ENCODE results near the gene ALDH16A1. TPM values are rescaled to one million over a fixed set of nuclear protein-coding genes. Genes with fewer than 3 reads are reported as not detected.
A peak's percentile ranks its signal among the peaks of the same experiment; 100 is the strongest.

Gene ALDH16A1
- total RNA-seq, 2 donors from 2014 or later: 21.8 to 29.8 TPM

DNA sequence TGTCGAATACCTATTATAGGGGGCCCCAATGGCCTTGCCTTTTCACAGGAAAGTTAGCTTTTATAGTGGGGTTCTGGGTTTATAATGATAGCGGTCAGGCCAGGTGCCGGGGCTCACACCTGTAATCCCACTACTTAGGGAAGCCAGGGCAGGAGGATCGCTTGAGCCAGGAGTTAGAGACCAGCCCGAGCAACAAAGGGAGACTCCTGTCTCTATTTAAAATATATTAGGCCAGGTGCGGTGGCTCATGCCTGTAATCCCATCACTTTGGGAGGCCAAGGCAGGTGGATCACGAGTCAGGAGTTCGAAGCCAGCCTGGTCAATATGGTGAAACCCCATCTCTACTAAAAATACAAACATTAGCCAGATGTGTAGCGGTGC lies 50.5 kb downstream of the ALDH16A1 start:
- TF ChIP-seq, protein P1, sequence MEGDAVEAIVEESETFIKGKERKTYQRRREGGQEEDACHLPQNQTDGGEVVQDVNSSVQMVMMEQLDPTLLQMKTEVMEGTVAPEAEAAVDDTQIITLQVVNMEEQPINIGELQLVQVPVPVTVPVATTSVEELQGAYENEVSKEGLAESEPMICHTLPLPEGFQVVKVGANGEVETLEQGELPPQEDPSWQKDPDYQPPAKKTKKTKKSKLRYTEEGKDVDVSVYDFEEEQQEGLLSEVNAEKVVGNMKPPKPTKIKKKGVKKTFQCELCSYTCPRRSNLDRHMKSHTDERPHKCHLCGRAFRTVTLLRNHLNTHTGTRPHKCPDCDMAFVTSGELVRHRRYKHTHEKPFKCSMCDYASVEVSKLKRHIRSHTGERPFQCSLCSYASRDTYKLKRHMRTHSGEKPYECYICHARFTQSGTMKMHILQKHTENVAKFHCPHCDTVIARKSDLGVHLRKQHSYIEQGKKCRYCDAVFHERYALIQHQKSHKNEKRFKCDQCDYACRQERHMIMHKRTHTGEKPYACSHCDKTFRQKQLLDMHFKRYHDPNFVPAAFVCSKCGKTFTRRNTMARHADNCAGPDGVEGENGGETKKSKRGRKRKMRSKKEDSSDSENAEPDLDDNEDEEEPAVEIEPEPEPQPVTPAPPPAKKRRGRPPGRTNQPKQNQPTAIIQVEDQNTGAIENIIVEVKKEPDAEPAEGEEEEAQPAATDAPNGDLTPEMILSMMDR (IDR thresholded peaks at IDR 0.05): no peak
- H3K9me3 ChIP-seq: no peaks in the 10 kb centered on the region
- H3K4me1 ChIP-seq (ENCODE audit: control insufficient read depth in 1 of 2, low read depth in 2 of 2): peaks cover 5 to 18% of the 10 kb centered on the region in 2 donors
- H3K27ac ChIP-seq: no peak overlapping the region
- ATAC-seq (ENCODE audit: insufficient number of reproducible peaks, low FRiP score, low read depth) (no peak), DNase-seq (ENCODE audit: low spot score) (no peak)
- no peaks in the 10 kb centered on the region for H3K27me3 ChIP-seq (replicated peaks; ENCODE audit: insufficient read depth)
- no peak overlapping the region for H3K4me3 ChIP-seq
- peaks cover 14% of the 10 kb centered on the region for H3K36me3 ChIP-seq

DNA sequence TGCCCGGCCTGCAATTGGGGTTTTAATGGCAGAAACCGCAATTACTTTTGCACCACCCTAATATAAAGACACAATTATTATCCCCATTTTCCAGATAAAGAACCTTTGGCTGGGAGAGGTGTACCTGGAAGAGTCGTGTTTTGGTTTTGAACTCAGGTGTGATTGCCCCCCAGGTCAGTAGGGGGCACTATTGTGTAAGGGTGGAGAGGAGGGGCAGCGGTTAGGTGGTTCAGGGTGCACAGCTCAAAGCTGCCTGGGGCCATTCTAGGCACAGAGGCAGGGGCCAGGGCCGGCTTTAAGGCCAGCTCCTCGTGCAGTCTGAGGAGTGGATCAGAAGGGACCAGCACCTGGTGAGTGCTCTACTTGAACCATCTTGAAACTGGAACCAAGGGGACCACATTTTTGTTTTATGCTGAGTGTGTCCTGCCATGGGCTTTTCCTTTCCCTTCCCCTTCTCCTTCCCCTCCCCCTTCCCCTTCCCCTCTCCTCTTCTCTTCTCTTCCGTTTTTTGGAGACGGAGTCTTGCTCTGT lies 53.6 kb downstream of the ALDH16A1 start:
- no peaks in the 10 kb centered on the region for H3K27me3 ChIP-seq (replicated peaks; ENCODE audit: insufficient read depth)
- no peak for DNase-seq (ENCODE audit: low spot score)
- no peaks in the 10 kb centered on the region for H3K9me3 ChIP-seq
- no peak for ATAC-seq (ENCODE audit: insufficient number of reproducible peaks, low FRiP score, low read depth)
- no peak overlapping the region for H3K27ac ChIP-seq
- no peak overlapping the region for H3K4me3 ChIP-seq
- H3K4me1 ChIP-seq (ENCODE audit: control insufficient read depth in 1 of 2, low read depth in 2 of 2): peaks cover 0 to under 1% of the 10 kb centered on the region in 2 donors
- no peaks in the 10 kb centered on the region for H3K36me3 ChIP-seq
- TF ChIP-seq, protein P1 (IDR thresholded peaks at IDR 0.05): peak; percentile 57

DNA sequence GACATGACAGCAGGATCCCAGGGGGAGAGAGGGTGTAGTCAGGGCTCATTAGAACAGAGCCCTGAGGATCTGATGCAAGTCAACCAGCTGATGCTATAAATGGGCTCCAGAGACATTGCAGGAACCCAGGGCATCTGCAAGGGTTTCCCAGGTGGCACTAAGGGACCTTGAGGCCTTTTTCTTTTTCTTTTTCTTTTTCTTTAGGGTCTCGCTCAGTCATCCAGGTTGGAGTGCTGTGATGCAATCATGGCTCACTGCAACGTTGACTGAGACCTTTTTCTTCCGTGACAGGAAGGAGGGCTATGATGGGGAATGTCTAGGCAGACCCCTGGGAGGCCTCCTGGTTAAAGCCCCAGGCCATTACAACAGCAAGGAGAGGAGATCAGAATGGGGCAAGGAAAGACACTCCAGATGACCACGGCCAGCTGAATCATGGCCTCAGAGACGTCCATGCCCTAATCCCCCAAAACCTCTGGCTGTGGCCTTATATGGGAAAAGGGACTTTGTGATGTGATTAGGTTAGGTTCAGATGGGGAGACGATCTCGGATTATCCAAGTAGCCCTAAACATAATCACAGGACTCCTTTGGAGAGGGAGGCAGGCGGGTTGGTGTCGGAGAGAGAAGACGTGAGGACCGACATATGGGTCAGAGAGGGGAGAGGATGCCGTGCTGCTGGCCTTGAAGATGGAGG lies 54.9 kb downstream of the ALDH16A1 start:
- Histone ChIP-seq H3K4me3 (no peak overlapping the region), H3K9me3 (no peaks in the 10 kb centered on the region), H3K4me1 (ENCODE audit: control insufficient read depth in 1 of 2, low read depth in 2 of 2) (peaks cover 0 to 10% of the 10 kb centered on the region in 2 donors), H3K36me3 (no peaks in the 10 kb centered on the region), H3K27ac (no peak overlapping the region), H3K27me3 (replicated peaks; ENCODE audit: insufficient read depth) (no peaks in the 10 kb centered on the region)
- no peak for DNase-seq (ENCODE audit: low spot score)
- no peak for ATAC-seq (ENCODE audit: insufficient number of reproducible peaks, low FRiP score, low read depth)
- TF ChIP-seq, protein P1 (IDR thresholded peaks at IDR 0.05): no peak

DNA sequence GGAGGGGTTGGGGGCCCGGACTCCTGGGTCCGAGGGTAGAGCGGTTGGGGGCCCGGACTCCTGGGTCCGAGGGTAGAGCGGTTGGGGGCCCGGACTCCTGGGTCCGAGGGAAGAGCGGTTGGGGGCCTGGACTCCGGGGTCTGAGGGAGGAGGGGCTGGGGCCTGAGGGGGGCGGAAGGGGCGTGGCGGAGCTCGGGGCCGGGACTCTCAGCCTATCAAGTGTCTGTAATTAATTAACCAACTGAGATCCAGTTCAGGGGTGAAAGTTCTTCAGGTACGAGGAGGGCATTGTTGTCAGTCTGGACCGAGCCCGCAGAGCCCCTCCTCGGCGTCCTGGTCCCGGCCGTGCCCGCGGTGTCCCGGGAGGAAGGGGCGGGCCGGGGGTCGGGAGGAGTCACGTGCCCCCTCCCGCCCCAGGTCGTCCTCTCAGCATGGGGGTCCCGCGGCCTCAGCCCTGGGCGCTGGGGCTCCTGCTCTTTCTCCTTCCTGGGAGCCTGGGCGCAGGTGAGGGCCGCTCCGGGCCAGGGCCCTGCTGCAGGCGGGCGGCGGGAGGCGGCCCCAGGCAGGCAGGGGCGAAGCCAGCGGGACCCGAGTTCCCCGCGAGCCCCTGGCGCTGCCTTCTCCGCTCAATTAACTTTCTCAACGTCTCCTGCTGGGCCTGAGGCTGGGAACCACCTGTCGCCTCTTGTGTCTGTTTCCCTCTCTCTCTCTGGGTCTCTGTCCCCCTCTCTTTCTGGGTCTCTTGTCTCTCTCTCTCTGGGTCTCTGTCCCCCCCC lies 60.1 kb downstream of the ALDH16A1 start:
- peak; percentile 41 for ATAC-seq (ENCODE audit: insufficient number of reproducible peaks, low FRiP score, low read depth)
- Histone ChIP-seq H3K9me3 (no peaks in the 10 kb centered on the region), H3K4me1 (ENCODE audit: control insufficient read depth in 1 of 2, low read depth in 2 of 2) (peaks cover 7 to 28% of the 10 kb centered on the region in 2 donors), H3K36me3 (no peaks in the 10 kb centered on the region), H3K4me3 (peak overlapping the region; percentile 98), H3K27me3 (replicated peaks; ENCODE audit: insufficient read depth) (no peaks in the 10 kb centered on the region), H3K27ac (peak overlapping the region; percentile 72 to 80)
- no peak for DNase-seq (ENCODE audit: low spot score)
- TF ChIP-seq, protein P1 (IDR thresholded peaks at IDR 0.05): no peak

DNA sequence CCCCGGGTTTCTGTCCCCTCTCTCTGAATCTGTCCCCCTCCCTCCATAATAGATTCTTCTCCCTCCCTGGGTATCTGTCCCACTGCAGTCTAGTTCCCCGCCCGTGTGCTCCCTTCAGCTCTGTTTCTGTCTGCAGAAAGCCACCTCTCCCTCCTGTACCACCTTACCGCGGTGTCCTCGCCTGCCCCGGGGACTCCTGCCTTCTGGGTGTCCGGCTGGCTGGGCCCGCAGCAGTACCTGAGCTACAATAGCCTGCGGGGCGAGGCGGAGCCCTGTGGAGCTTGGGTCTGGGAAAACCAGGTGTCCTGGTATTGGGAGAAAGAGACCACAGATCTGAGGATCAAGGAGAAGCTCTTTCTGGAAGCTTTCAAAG lies 60.7 kb downstream of the ALDH16A1 start:
- TF ChIP-seq, protein P1 (IDR thresholded peaks at IDR 0.05): no peak
- DNase-seq (ENCODE audit: low spot score): no peak
- ATAC-seq (ENCODE audit: insufficient number of reproducible peaks, low FRiP score, low read depth): no peak
- H3K27me3 ChIP-seq (replicated peaks; ENCODE audit: insufficient read depth): no peaks in the 10 kb centered on the region
- H3K36me3 ChIP-seq: no peaks in the 10 kb centered on the region
- peak overlapping the region; percentile 72 to 80 for H3K27ac ChIP-seq
- H3K4me1 ChIP-seq (ENCODE audit: control insufficient read depth in 1 of 2, low read depth in 2 of 2): peaks cover 7 to 28% of the 10 kb centered on the region in 2 donors
- no peaks in the 10 kb centered on the region for H3K9me3 ChIP-seq
- peak overlapping the region; percentile 98 for H3K4me3 ChIP-seq
